ENCODE measurements around the gene ARL15. TPM values are rescaled to one million over a fixed set of nuclear protein-coding genes. Genes with fewer than 3 reads are reported as not detected.

ARL15 gene
- total RNA-seq, 4 donors from 2014 or later = 16.6 to 48.8 (median 32.3) TPM

DNA sequence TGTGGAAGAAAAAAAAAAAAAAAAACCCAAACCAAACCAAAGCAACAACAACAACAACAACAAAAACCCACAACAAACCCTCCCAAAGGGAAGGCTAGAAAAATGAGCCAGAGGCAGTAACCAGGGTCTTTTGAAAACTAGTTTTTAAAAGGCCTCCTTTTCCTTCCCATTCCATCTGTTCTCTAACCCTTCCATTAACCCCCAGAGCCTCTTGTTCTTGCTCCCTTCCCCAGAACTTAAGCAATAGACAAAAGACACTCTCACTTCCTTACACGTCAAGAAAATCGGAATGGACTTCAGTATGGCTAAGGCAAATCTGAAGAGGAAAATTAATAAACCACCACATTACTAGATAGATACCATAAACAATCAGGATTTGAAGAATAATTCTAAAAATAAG, 292.8 kb downstream of the ARL15 start:
- TF ChIP-seq CTCF (IDR thresholded peaks at IDR 0.05) (no peak), POLR2A (IDR thresholded peaks at IDR 0.05) (no peak)
- WGBS, 2 donors = 91 to 97% methylated on average over 2 of the region's 2 CpGs
- H3K4me3 ChIP-seq (ENCODE audit: low read depth, poor library complexity, severe bottlenecking) = no peak overlapping the region
- no peak for DNase-seq (ENCODE audit: low spot score in 2 of 2)
- intact Hi-C loops (cut with DNase I; ENCODE audit: low total_unique reads) = no loop called here

GRCh38 chr5:54013556-54014194, 296.7 kb downstream of the ARL15 start:
- intact Hi-C loops (cut with DNase I; ENCODE audit: low total_unique reads) = no loop called here
- H3K4me3 ChIP-seq (ENCODE audit: low read depth, poor library complexity, severe bottlenecking) = no peak overlapping the region
- TF ChIP-seq CTCF (IDR thresholded peaks at IDR 0.05) = no peak
- no peak for TF ChIP-seq POLR2A (IDR thresholded peaks at IDR 0.05)
- peak in 1 of 2 donors; percentile 40 for DNase-seq (ENCODE audit: low spot score in 2 of 2)

DNA sequence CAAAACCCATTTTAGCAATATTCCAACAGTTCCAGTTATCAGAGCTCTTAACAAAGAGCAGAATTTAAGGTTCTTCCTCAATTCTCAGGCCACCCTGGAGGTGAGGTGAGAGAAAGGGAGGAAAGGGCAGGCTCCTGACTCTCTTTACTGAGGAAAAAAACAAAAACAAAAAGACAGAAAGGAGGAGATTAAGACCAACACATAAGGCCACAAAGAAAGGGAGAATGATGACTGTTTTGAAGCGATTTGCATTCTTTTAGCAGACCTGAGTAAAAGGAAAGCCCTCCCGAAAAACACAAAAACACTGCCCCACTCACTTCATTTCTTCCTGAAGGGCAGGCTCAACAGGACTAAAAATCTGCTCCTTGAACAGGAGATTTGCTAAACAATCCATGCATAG, 300.5 kb downstream of the ARL15 start:
- intact Hi-C loops (cut with DNase I; ENCODE audit: low total_unique reads) = no loop called here
- 88 to 92% methylated on average over 2 of the region's 2 CpGs for WGBS, 2 donors
- no peak for DNase-seq (ENCODE audit: low spot score in 2 of 2)
- TF ChIP-seq POLR2A (IDR thresholded peaks at IDR 0.05) = no peak
- no peak for TF ChIP-seq CTCF (IDR thresholded peaks at IDR 0.05)
- no peak overlapping the region for H3K4me3 ChIP-seq (ENCODE audit: low read depth, poor library complexity, severe bottlenecking)

DNA sequence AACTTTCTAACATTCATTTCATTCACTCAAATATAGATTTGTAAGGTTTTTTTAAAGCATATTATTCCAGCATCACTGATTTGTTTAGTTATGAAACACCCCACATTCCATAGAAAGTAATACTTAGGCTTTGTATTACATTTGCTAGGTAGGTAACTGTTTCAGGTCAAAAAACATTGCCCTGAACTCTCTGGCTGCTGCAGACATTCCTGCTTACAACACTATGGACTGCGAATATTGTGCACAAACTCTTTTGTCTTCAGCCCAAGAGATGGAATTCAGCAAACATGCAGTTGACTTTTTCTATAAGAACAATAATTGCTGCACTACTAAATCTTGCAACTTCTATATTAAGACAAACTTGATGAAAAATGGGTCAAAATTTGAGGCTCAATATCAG, 301.0 kb downstream of the ARL15 start:
- DNase-seq (ENCODE audit: low spot score in 2 of 2) = no peak
- TF ChIP-seq CTCF (IDR thresholded peaks at IDR 0.05) (no peak), POLR2A (IDR thresholded peaks at IDR 0.05) (no peak)
- no peak overlapping the region for H3K4me3 ChIP-seq (ENCODE audit: low read depth, poor library complexity, severe bottlenecking)
- intact Hi-C loops (cut with DNase I; ENCODE audit: low total_unique reads) = no loop called here
- WGBS, 2 donors = 45 to 95% methylated on average over 1 of the region's 1 CpG

DNA sequence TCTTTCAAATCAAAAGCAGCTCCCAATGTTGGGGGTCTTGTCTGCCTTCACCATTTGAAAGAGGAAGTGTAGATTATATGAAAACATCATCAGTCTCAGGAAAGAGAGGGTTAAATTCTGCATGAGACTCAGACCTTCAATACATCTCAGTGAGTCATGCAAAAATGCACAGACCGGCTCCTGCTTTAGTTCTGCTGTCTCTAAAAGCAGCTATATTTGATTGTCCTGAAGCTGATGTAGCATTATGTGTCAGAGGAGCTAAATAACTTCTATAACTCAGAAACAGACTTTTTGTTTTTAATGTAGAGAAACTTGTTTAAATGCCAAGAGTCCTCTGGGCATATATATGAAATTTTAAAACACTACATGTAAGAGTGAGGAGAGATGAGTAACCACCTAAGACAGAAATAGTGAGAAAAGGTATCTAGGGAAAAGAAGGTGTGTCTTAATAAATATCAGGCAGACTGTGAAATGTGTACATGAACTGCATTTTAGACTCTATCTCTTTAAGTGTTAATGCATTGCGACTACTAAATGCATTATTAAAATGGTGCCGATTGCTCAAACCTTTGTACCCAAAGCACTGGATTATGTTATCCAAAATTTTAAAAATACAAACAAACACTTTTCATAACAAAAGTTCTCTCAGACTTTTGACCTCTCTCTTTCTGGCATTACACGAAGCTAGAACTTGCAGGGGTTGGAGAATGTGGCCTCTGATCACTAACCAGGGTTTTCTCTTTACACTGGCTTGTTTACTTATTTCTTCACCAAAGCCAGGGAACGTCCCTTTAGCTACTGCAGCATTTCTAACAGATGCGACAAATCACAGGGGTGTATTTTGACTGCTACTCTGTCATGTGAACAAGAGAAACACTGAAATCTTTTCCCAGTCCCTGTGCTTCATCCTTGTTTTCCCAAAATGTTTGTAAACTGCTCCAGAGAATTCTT, 302.3 kb downstream of the ARL15 start:
- WGBS, 2 donors = 41 to 49% methylated on average over 6 of the region's 6 CpGs
- DNase-seq (ENCODE audit: low spot score in 2 of 2) = peak in 1 of 2 donors; percentile 18
- TF ChIP-seq POLR2A (IDR thresholded peaks at IDR 0.05) = no peak
- no peak for TF ChIP-seq CTCF (IDR thresholded peaks at IDR 0.05)
- H3K4me3 ChIP-seq (ENCODE audit: low read depth, poor library complexity, severe bottlenecking) = no peak overlapping the region
- intact Hi-C loops (cut with DNase I; ENCODE audit: low total_unique reads) = loop anchor here (1.0 kb wide), 1 partner anchor 10 kb away; no protein-coding TSS in a partner anchor
